CD4-positive, alpha-beta T cell treated with Interleukin-15 for 4 hours (primary cell): Measurements from ENCODE around the gene ADK.
"Not testable (repeated sequence)": the region's sequence is repeated elsewhere in the genome, so short reads cannot be mapped to it uniquely, and the experiment has no call there.

Source experiments
- DNase-seq: peaks from one replicate; pipeline ENCODE4 v3.0.0-alpha.2; 2020; ENCODE audit warnings: low spot score

The ADK gene

DNA sequence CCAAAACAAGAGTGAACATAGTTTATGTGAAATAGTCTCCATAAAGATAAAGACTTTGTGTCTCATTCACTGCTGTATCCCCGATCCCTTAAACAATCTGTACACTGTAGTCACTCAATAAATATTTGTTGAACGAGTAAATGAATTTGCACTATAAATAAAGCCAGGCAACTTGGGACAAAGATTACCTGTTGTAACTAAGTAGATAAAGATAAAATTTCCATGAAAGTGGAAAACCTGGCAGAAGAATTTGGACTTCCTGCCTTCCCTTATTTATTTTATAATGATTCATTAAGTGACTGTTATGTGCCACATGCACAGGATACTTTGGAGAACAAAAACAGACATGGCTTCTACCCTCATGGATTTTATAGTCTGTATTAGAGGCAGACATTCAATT lies 397.7 kb downstream of the ADK start:
- DNase-seq: no peak

- no peak for DNase-seq
Measured at GRCh38 chr10:74556072-74556705, 405.2 kb downstream of the ADK start.

DNA sequence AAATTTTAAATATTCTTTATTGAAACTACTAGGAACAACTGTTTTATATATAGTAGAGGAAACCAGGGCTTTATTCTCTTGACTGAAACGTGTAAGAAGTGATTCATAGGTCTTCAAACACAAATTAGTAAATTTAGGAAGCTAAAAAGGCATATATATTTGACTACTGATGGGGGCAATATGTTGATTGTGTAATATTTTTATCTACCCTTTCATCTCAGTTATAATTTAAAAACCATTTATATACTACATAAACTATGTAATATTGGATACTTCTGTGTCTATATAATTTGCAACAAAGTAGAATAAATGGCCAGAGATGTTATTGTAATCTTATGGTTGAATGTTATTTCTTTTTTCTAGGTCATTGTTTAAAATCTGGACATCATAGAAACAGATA lies 406.1 kb downstream of the ADK start:
- no peak for DNase-seq

- DNase-seq: no peak
Measured at GRCh38 chr10:74558403-74558802, 407.4 kb downstream of the ADK start.

DNA sequence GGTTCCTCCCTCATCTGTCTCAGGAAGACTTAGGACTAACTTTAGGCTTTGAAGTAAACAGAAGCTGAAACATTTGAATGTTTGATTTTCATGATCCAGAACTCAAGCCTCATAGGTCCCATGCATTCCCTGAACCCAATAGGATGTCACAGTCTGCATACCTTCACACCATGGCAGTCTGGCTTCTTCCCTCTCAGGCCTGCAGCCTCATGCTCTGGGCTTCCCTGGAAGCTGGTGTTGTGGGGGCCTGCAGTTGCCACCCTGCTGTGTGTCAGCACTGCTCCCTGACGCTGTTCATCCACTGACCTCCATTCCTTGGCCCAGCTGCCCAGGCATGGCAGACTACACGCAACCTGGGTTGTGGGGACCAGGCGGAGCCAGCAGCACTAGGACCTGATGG lies 407.9 kb downstream of the ADK start:
- DNase-seq: no peak

DNA sequence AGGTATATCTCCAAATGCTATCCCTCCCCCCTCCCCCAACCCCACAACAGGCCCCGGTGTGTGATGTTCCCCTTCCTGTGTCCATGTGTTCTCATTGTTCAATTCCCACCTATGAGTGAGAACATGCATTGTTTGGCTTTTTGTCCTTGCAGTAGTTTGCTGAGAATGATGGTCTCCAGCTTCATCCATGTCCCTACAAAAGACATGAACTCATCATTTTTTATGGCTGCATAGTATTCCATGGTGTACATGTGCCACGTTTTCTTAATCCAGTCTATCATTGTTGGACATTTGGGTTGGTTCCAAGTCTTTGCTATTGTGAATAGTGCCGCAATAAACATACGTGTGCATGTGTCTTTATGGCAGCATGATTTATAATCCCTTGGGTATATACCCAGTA lies 417.9 kb downstream of the ADK start:
- not testable (repeated sequence) for DNase-seq

GRCh38 chr10:74573497-74573896 lies 422.5 kb downstream of the ADK start:
- not testable (repeated sequence) for DNase-seq

DNA sequence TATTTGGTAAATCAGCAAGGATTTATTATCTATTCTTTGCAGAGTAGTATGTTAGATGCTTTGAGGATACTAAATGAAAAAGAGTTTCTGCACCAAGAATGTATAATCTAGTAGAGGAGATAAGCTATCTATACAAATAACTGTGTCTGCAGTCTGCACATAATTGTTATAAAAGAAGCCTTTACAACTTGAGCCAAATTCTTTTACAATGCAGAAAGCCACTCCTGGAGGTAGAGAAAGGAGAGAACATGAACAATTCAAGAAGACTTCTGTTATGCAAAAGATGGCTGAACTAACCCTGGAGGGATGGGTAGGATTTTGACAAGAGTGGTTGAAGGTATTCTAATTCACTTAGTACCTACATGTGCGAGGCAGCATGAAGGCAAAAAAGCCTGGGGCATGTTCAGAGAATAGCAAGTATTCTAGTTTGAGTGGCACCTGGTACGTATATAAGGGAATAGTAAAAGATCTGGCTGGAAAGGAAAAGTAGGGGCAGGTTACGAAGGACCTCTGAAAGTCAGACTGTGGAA lies 424.2 kb downstream of the ADK start:
- no peak for DNase-seq

GRCh38 chr10:74575912-74576311 lies 424.9 kb downstream of the ADK start:
- DNase-seq: no peak

GRCh38 chr10:74576586-74576985 lies 425.6 kb downstream of the ADK start:
- DNase-seq: no peak

- not testable (repeated sequence) for DNase-seq
Measured at GRCh38 chr10:74580438-74580837, 429.4 kb downstream of the ADK start.

GRCh38 chr10:74582566-74582965 lies 431.5 kb downstream of the ADK start:
- DNase-seq: no peak

DNA sequence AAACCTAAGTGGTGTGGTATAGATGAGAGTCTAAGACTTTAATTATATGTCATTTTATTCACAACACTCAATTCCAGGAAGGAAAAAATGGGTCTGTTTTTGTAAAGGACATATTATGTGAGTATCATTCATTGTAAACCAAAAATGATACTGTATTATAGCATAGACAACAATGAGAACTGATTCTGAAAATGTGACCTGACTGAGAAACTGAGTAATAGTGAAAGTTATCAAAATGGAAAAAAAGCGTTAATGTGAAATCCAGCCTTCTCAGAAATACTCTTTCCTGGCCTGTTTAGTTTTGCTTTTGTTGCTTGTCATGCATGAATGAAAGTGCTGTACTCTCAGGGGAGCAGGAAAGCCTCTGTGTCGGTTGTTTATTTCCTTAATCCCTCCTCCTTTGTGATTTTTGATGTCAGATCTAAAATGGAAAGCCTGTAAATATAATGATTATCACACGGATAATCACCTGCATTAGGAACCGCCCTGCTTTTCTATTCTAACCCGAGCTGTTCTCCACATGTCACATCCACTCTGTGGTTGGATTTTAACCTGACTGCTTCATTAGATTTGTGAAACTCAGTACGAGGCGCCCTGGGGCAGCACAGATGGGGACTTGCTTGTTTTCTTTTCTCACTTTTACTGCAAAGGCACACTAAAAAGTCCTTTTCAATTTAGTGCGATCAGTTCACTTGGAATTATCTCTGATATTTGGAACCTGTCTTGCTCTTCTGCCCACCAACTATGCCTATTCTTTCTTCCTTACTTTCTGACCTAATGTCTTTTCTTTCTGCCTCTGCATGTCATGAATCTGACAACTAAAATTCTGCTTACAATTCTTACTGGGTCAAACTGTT lies 434.4 kb downstream of the ADK start:
- DNase-seq: peak; percentile 57

GRCh38 chr10:74586088-74586585 lies 435.1 kb downstream of the ADK start:
- DNase-seq: peak; percentile 62

DNA sequence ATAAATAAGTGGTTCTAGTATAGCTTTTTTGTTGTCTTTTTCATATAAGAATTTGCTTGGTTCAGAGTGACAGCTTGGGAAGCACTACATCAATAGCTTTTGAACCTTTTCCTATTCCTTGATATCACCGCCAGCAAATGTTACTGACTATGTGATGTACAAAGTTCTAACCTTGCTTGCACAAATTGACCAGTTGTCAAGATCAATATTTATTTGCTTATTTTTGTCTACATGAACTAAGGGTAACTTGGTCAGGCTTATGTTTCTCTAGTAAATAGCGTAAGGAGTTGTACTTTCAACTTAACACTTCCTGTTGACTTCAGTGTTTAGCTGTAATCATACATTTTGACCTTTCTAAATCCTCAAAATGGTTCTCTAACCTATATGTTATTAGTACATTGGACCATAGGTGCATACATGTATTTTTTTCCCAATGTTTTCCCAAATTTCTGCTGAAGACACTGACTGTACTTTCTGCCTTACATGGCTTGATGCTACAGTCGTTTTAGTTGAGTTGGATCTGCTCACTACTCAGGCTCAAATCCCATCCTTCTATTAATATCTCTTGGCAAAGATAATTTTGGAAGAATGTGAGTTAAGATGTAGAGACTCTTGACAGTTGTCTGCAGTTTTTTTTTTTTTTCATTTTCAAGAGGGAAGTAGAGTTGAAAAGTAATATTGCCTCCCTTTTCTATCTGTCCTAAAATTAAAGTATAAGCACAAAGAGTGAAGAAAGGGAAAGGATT lies 436.3 kb downstream of the ADK start:
- DNase-seq: no peak

DNA sequence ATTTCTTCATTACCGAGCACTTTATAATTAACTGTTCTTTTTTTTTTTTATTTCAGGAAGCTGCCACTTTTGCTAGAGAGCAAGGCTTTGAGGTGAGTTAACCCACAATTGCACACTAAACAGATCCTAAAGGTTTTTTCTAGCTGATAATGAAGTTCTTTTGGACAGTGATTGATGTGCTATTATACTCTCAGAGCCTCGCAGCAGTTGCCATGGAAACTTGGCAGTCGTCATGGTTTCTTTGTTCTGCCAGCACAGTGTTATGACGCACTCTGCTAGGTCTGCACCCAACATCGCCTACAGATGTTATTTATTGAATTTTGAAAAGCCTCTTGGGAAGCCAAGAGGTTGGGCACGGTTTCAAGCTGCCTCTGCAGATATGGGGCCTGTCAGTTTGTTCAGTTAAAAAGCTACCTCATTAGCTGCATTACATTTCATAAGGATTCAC lies 438.2 kb downstream of the ADK start:
- peak; percentile 91 for DNase-seq

- DNase-seq: no peak
Measured at GRCh38 chr10:74589851-74590250, 438.8 kb downstream of the ADK start.

DNA sequence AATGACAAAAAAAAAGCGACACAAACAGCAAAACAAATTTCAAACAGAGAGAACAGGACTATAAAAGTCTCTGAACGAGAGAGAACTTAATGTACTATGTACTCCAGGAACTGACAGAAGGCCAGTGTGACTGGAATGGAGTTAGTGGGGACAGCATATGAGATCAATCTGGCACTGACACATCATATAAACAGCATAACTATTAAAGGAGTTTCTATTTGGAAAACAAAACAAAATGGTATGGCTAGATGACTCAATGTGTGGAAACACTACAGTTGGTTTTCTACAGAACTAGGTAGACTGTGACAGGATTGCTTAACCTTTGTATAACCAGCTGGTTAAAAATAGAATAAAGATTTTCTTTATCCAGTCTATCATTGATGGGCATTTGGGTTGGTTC lies 442.4 kb downstream of the ADK start:
- DNase-seq: no peak

DNA sequence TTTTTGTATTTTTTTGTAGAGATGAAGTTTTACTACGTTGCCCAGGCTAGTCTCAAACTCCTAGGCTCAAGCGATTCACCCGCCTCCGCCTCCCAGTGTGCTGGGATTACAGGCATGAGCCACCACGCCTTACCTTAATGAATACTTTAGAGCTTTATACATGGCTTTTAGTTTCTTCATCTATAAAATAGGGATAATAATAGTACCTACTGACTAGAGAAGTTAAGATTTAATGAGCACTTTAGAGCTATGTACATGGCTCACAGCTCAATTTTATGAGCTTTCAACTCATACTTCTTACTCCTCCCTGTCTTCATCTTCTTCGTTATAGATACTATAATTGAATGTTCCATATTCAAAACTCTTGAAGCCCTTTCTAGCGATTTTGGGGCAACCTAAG lies 445.7 kb downstream of the ADK start:
- no peak for DNase-seq

GRCh38 chr10:74598891-74599566 lies 448.0 kb downstream of the ADK start:
- no peak for DNase-seq

GRCh38 chr10:74599672-74600071 lies 448.7 kb downstream of the ADK start:
- no peak for DNase-seq

GRCh38 chr10:74600170-74600569 lies 449.1 kb downstream of the ADK start:
- DNase-seq: no peak
